NCI-H2107 treated with DMSO at 0.1 percent for 48 hours (cell line): ENCODE measurements around the gene BCKDHB.

Experiments
- DNase-seq: peaks from one replicate; lab custom pipeline; 2025; ENCODE audit not compliant: unreplicated experiment; lab: John Stamatoyannopoulos, UW

BCKDHB gene

GRCh38 chr6:80325742-80326141 is 219.3 kb downstream of the BCKDHB start:
- no peak for DNase-seq

- DNase-seq, result no peak
These were observed 222.2 kb downstream of the BCKDHB start for GRCh38 chr6:80328652-80329051.

- peak; percentile 4 for DNase-seq
These were observed 223.0 kb downstream of the BCKDHB start for GRCh38 chr6:80329496-80329895.

- no peak for DNase-seq
These were observed 224.5 kb downstream of the BCKDHB start for GRCh38 chr6:80330961-80331360.

GRCh38 chr6:80331522-80331921 is 225.1 kb downstream of the BCKDHB start:
- DNase-seq, result peak; percentile 52

GRCh38 chr6:80331974-80332373 is 225.5 kb downstream of the BCKDHB start:
- peak; percentile 32 for DNase-seq

- DNase-seq, result no peak
These were observed 226.9 kb downstream of the BCKDHB start for GRCh38 chr6:80333342-80333741.

- no peak for DNase-seq
These were observed 228.7 kb downstream of the BCKDHB start for GRCh38 chr6:80335121-80335531.

GRCh38 chr6:80336911-80337310 is 230.4 kb downstream of the BCKDHB start:
- DNase-seq, result no peak

- peak; percentile 27 for DNase-seq
These were observed 231.8 kb downstream of the BCKDHB start for GRCh38 chr6:80338201-80338836.

- DNase-seq, result no peak
These were observed 232.9 kb downstream of the BCKDHB start for GRCh38 chr6:80339421-80339820.

- DNase-seq, result no peak
These were observed 233.8 kb downstream of the BCKDHB start for GRCh38 chr6:80340280-80340679.

- DNase-seq, result no peak
These were observed 234.2 kb downstream of the BCKDHB start for GRCh38 chr6:80340686-80341085.

GRCh38 chr6:80341330-80341729 is 234.9 kb downstream of the BCKDHB start:
- DNase-seq, result no peak

- no peak for DNase-seq
These were observed 237.0 kb downstream of the BCKDHB start for GRCh38 chr6:80343511-80343910.

- no peak for DNase-seq
These were observed 240.6 kb downstream of the BCKDHB start for GRCh38 chr6:80347101-80347500.

GRCh38 chr6:80348263-80348662 is 241.8 kb downstream of the BCKDHB start:
- DNase-seq, result peak; percentile 8

- no peak for DNase-seq
These were observed 249.5 kb downstream of the BCKDHB start for GRCh38 chr6:80356000-80356399.

GRCh38 chr6:80356545-80356944 is 250.1 kb downstream of the BCKDHB start:
- no peak for DNase-seq

GRCh38 chr6:80357081-80357480 is 250.6 kb downstream of the BCKDHB start:
- DNase-seq, result no peak

- no peak for DNase-seq
These were observed 251.2 kb downstream of the BCKDHB start for GRCh38 chr6:80357674-80358073.

GRCh38 chr6:80363501-80364122 is 257.1 kb downstream of the BCKDHB start:
- no peak for DNase-seq

- no peak for DNase-seq
These were observed 257.7 kb downstream of the BCKDHB start for GRCh38 chr6:80364149-80364548.
